HG02759 (cell line): ENCODE measurements around the gene SPEF2.
"Not testable (repeated sequence)": the region's sequence is repeated elsewhere in the genome, so short reads cannot be mapped to it uniquely, and the experiment has no call there.

Experiments used
- ATAC-seq: cut with Tn5 transposase; IDR thresholded peaks from one replicate; pipeline ENCODE4 v1.9.1; 2021; ENCODE audit warnings: mild to moderate bottlenecking, moderate library complexity; ENCODE audit not compliant: unreplicated experiment

SPEF2 gene

DNA sequence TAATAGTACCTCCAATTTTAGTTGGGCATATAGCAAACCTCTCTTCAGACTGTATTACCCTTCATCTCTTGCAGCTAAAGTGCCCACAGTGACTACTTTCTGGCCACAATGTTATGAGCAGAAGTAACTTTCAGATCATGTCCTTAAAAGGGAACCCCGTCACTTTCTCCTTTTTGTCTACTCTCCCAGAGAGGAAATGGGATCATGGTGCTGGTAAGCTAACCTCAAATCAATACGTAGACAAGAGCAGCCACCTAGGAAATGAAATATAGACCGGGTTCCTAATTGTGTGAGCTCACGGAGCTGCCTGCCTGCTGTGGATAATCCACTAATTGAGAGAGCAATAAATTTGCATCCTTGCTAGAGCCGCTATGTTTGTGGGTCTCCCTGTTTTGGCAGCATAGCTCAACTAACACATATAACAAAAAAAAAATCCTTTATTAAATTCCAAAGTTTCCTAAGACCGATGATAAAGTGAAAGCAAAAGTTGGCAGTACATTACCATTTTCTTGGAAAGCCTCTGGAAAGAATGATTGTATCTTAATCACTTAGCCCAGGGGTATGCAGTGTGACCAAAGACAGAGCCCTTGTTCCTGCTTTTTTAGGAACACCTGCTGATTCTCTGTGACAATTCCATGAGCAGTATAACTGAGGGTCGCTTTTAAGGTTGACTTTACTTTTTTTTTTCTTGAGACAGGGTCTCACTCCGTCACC is 233.5 kb downstream of the SPEF2 start:
- ATAC-seq = no peak

DNA sequence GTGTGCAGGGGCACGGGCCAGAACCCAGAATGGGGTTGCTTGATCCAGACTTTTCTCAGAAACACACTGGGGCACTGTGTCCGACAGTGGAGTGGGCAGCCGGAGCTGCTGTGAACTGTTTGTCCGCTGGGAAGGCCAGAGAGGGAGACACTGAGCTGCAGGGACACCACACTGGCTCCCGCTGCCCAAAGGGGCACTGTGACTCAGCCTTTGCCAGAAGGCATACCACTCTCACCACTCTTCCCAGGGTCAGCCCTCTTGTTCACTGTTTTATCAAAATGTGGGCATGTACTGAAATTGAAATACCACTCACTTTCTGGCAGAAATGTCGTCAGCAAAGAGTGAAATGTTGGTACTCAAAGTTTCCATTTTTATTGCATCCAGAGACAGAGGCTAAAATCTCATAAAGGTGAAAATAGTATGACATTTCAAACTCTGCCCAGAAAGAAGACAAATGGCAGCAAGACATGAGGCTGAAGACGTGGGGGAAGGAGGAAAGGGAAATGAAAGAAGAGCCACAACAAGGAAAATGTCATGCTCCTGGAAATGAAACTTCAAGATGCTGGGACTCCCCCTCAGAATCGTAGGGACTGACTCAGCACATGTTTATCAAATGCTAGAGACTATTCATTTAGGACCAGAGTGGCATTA is 234.5 kb downstream of the SPEF2 start:
- ATAC-seq = peak; percentile 54

DNA sequence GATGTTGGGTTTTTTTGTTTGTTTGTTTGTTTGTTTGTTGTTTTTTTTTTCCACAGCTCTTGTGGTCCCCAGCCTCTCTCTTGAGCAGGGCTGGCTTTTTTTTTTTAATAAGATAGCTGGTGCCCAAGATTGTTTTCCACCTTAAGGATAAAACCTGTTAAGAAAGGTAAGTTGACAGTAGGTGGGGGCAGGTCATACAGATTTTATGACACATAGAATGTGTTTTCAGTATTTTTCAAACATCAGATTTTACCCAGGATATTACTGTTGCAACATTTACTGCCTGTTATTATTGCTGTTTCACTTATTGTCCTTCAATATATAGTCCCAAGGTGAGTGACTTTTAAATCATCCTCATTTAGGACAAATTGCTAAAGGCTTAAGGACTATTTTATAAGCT is 235.1 kb downstream of the SPEF2 start:
- no peak for ATAC-seq

DNA sequence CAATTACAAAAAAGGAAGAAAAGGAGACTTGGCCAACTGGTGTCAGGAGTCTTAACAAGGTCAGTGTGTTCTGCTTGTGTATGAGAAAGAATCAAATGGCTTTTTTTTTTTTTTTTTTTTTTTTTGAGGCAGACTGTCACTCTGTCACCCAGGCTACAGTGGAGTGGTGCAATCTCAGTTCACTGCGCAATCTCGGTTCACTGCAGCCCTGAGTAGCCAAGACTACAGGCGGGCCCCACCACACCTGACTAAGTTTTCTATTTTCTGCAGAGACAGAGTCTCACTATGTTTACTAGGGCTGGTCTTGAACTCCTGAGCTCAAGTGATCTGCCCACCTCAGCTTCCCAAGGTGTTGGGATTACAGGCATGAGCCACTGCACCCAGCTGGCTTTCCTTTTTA is 236.0 kb downstream of the SPEF2 start:
- no peak for ATAC-seq

DNA sequence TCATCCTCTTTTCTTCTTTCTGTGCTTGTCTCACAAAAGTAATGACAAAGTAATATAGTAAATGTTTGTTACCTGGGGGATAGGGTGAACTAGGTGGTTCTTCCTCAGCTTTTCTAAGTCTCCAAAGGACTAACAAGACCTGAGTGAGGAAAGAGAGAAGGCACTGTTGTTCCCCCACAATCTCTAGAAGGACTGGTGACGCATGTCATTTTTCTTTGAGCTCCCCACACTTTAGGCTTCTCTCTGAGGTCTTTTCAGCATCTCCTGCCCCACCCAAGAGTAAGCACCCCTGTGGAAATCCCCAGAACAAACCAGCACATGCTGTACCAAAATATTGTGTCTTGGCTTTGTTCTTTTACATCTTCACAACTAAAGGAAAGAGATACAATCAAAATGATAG is 236.6 kb downstream of the SPEF2 start:
- no peak for ATAC-seq

DNA sequence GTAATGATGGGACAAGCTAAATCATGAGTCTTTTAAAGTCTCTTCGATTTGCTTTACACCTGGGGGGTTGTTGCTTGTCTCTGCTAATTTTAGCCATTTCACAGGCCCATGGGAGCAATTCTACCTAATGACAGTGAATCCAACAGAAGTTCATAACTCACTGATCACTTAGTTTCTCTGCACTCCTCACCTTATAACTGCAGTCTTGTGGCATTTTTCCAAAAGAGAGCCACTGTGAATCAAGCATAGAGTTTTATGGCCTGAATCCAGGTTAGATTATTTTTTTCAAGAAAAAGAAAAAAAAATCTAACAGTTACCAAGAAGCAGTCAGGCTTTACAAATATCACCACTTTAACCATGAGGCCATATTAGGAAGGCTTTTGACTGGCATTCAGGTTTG is 237.5 kb downstream of the SPEF2 start:
- no peak for ATAC-seq

DNA sequence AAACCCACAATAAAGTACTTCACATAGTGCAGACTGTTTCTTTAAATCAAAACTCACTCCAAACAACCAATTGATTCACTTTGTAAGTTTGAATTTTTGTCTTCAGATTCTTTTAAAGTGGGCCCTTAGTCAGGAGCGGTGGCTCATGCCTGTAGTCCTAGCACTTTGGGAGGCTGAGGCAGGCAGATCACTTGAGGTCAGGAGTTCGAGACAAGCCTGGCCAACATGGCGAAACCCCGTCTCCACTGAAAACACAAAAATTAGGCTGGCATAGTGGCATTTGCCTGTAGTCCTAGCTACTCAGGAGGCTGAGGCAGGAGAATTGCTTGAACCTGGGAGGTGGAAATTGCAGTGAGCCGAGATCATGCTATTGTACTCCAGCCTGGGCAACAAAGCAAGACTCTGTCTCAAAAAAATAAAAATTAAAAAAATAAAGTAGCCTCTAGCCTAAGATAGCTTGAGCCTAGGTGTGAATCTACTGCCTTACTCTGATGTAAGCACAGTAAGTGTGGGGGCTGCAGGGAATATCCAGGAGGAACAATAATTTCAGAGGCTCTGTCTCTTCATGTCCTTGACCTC is 238.6 kb downstream of the SPEF2 start:
- not testable (repeated sequence) for ATAC-seq

DNA sequence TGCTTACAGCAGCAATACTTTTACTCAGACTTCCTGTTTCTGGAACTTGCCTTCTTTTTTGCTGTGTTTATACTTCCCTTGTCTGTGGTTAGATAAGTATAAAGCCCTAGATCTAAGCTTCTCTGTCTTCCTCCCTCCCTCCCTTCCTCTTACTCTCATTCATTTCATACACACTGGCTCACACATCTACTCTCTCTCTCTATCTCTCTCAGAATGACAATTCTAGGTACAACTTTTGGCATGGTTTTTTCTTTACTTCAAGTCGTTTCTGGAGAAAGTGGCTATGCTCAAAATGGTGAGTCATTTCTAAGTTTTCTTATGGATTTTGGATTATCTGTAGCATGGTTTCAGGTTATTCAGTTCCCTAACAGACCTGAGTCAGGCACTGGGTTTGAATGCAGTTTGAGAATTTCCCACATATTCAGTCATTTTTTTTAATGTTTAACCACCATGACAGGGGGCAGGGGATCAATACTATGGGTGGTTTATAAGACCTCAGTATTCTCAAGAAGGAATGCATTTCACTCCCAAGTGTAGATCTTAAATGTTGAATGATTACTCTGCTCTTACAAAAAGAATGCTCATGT is 239.2 kb downstream of the SPEF2 start, which contains the start of gene IL7R:
Gene IL7R, plus strand, starts transcription at position 127 of the 587 bp plus-strand sequence. Its CDS starts 87 bp downstream, at position 214.
- ATAC-seq = no peak

DNA sequence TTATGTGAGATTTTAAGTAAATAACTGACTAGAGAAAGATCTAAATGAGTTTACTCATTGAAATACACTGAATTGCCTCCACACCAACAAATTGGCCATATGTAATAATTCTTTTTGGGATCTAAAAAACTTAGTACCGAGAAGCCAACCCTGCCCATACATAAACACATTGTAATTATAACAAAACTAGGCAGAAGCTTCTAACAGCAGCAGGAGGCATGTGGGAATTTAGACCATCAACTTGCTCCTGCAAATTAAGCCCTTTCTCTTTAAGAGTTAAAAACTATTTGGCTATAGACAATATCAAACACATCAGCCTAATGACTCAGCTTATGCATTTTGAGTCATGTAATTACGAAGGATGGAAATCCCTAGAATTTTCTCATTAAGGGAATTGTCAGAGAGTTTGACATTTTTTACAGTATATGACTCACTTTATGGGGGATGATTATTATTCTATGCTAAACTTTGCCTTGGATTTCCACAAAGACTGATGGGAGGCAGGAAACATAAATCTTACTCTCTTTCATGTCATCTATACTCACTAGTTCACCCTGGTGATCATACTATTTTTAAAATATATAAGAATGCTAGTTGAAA is 240.0 kb downstream of the SPEF2 start:
- ATAC-seq = no peak

DNA sequence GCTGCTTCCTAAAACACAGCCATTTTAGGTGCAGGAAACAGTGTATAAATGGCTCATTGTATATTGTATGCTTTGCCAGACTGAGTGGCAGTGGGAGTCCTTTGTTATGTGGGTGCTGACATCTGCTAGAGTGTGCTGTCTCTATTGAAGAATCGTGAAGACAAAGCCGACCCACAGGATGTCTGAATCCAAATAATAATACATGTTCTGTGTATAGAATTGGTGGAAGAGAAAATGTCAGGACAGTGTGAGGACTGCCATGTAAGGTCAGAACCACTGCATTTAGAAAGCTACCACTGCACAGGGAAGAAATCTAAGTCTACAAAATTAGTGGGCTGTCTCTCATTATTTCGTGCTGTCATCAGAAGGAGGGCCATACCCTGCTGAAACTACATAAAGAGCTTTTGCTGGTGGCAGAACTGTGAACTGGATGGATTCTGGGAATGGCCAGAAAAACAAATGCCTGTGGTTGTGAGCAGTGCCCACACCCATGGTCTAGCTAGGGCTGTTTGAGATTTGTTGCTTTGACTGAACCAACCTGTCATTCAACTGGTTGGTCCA is 241.5 kb downstream of the SPEF2 start:
- ATAC-seq = no peak

DNA sequence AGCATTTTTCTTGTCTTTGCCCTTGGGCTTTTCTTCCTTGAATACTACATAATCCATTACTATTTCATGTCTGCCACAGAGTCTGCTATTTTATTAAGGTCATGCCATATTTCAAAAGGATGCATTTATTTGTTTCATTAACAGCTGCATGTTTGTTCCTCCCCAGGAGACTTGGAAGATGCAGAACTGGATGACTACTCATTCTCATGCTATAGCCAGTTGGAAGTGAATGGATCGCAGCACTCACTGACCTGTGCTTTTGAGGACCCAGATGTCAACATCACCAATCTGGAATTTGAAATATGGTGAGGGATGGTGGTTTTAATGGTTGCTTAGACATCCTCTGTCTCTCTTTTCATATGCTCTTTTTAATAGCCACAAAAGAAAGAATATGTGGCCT is 243.0 kb downstream of the SPEF2 start:
- ATAC-seq = no peak

DNA sequence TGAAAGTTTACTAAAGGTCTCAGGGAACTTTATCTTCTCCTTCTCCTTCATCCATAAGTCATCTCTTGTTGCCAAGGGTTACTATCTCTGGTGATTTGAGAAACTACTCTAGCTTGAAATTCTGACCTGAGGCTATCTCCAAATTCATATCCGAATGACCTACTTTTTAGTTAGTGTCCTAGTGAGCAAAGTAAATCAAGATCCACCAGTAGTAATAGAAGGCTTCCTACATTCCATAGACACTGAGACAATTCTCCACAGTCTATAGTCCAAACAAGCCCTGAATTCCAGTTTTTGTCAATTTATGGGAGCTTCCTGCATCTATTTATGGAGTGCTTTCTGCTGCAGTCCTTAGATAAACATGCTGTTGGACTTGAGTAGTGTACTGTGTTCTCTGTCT is 244.1 kb downstream of the SPEF2 start:
- no peak for ATAC-seq

DNA sequence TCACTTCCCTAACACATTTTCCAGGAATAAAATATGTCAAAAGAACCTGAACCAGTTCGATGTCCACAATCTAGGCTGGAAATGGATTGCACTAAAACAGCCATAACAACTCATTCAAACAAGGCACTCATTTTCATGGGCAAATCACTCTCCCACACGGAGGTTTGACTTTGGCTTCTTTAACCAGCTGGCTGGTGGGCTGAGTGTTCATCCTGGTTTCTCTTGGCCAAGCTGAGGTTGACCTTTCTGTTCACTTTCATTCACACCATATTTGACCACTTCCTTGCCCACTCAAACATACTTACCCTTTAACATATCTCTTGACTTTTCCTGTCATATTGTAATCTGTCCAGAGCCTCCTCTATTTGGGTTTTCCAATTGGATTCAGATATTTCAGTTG is 244.5 kb downstream of the SPEF2 start:
- no peak for ATAC-seq

DNA sequence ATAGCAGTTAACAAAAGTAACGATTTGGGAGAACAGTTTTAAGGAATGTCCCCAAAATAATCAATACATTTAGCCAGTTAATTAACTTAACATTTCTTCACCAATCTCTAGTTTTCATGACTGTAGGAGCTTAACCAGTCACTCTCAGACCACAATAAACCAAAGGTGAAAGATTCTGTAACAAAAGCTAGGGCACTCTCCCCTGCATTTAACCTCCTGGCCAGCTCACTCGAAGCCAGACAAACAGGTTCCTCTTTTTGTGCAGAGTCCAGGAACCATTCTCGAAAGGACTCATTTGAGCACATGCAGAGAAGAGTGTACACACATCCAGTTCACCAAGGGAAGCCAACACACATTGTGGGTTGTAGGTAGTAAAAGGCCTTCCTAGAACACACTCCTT is 245.5 kb downstream of the SPEF2 start:
- no peak for ATAC-seq
